CD14-positive monocyte (primary cell): ENCODE measurements around the gene NLGN1. TPM values are rescaled to one million over a fixed set of nuclear protein-coding genes. Genes with fewer than 3 reads are reported as not detected.
A peak's percentile ranks its signal among the peaks of the same experiment; 100 is the strongest.

Experiments
- DNase-seq, 3 donors: peaks; one replicate each; pipeline ENCODE4 v3.0.0-alpha.2; 2011 to 2022
- H2AFZ ChIP-seq: 2 replicates; pipeline ENCODE4 v1.6.0; 2012; ENCODE audit warnings: mild to moderate bottlenecking, low read depth, low read length, inconsistent platforms; ENCODE audit not compliant: insufficient read depth, poor library complexity, severe bottlenecking
- H3K27ac ChIP-seq, 2 donors: 1 replicate in 1 of 2; 2 replicates in 1 of 2; pipeline ENCODE4 v1.5.1; 2012 to 2013; ENCODE audit warnings: low read length in 2 of 2, control low read depth in 1 of 2, inconsistent platforms in 1 of 2, low read depth in 1 of 2, mild to moderate bottlenecking in 1 of 2
- H3K27me3 ChIP-seq, 2 donors: one replicate each; pipeline versions ENCODE4 v1.6.0 to v1.6.1; 2011 to 2013; ENCODE audit warnings: low read length in 2 of 2; ENCODE audit not compliant: control insufficient read depth in 2 of 2, insufficient read depth in 2 of 2
- H3K36me3 ChIP-seq, 2 donors: replicated peaks in 1 of 2; 1 replicate in 1 of 2; 2 replicates in 1 of 2; pipeline versions ENCODE4 v1.5.1 to v1.6.1; 2012 to 2013; ENCODE audit warnings: low read length in 2 of 2, control low read depth in 1 of 2, inconsistent platforms in 1 of 2, mild to moderate bottlenecking in 1 of 2; ENCODE audit not compliant: insufficient read depth in 2 of 2, control insufficient read depth in 1 of 2
- H3K4me1 ChIP-seq, 2 donors: 1 replicate in 1 of 2; 2 replicates in 1 of 2; pipeline versions ENCODE4 v1.5.1 to v1.6.1; 2012 to 2013; ENCODE audit warnings: low read length in 2 of 2, control low read depth in 1 of 2, inconsistent platforms in 1 of 2, mild to moderate bottlenecking in 1 of 2, moderate library complexity in 1 of 2; ENCODE audit not compliant: insufficient read depth in 2 of 2, control insufficient read depth in 1 of 2
- H3K4me2 ChIP-seq: replicated peaks from 2 replicates; pipeline ENCODE3; 2012; ENCODE audit warnings: low read length, moderate library complexity, mild to moderate bottlenecking; ENCODE audit not compliant: poor library complexity, severe bottlenecking; ENCODE audit errors: extremely low read depth
- H3K4me3 ChIP-seq, 3 experiments: fragments of 200-600 bp in 1 of 3; sonication (generic) in 1 of 3; replicated peaks in 1 of 3; 1 replicate in 2 of 3; 2 replicates in 1 of 3; pipeline ENCODE4 v1.5.1; 2011 to 2013; ENCODE audit warnings: low read length in 3 of 3, mild to moderate bottlenecking in 3 of 3, control low read depth in 2 of 3, low read depth in 2 of 3, inconsistent platforms in 1 of 3, moderate library complexity in 1 of 3
- H3K79me2 ChIP-seq: 2 replicates; pipeline ENCODE4 v1.6.0; 2012; ENCODE audit warnings: mild to moderate bottlenecking, control low read depth, inconsistent platforms, low read length, moderate library complexity; ENCODE audit not compliant: insufficient read depth
- H3K9ac ChIP-seq: 2 replicates; pipeline ENCODE4 v1.6.0; 2017; ENCODE audit warnings: low read length, mild to moderate bottlenecking; ENCODE audit not compliant: insufficient read depth, poor library complexity, severe bottlenecking
- H3K9me3 ChIP-seq, 2 donors: replicated peaks in 1 of 2; 1 replicate in 1 of 2; 2 replicates in 1 of 2; pipeline versions ENCODE4 v1.5.1 to v1.6.1; 2012 to 2013; ENCODE audit warnings: low read length in 2 of 2, control low read depth in 1 of 2; ENCODE audit not compliant: control insufficient read depth in 1 of 2, insufficient read depth in 1 of 2
- H4K20me1 ChIP-seq: 2 replicates; pipeline ENCODE4 v1.6.0; 2012; ENCODE audit warnings: mild to moderate bottlenecking, low read length, control low read depth, moderate library complexity; ENCODE audit not compliant: insufficient read depth
- H3K27ac Mint-ChIP-seq, 7 donors: one replicate each; pipeline ENCODE4 v1.8.0; 2020; ENCODE audit warnings: mild to moderate bottlenecking in 7 of 7, mixed read lengths in 7 of 7, moderate library complexity in 6 of 7, inconsistent platforms in 2 of 7
- H3K27me3 Mint-ChIP-seq, 3 donors: one replicate each; pipeline ENCODE4 v1.8.0; 2021 to 2022; ENCODE audit warnings: low read depth in 3 of 3, mild to moderate bottlenecking in 3 of 3, mixed read lengths in 3 of 3, moderate library complexity in 3 of 3, inconsistent platforms in 1 of 3
- H3K36me3 Mint-ChIP-seq, 2 donors: one replicate each; pipeline ENCODE4 v1.8.0; 2020; ENCODE audit warnings: mixed read lengths in 2 of 2, inconsistent platforms in 1 of 2, mild to moderate bottlenecking in 1 of 2
- H3K4me1 Mint-ChIP-seq: one replicate; pipeline ENCODE4 v1.8.0; 2020; ENCODE audit warnings: mild to moderate bottlenecking, mixed read lengths
- H3K4me3 Mint-ChIP-seq, 2 donors: one replicate each; pipeline ENCODE4 v1.8.0; 2020; ENCODE audit warnings: mild to moderate bottlenecking in 2 of 2, mixed read lengths in 2 of 2, moderate library complexity in 1 of 2
- H3K9me3 Mint-ChIP-seq, 7 donors: one replicate each; pipeline ENCODE4 v1.8.0; 2020 to 2022; ENCODE audit warnings: mixed read lengths in 7 of 7, mild to moderate bottlenecking in 6 of 7, moderate library complexity in 6 of 7, inconsistent platforms in 2 of 7
- CTCF ChIP-seq: fragments of 200-600 bp; IDR thresholded peaks from one replicate; pipeline ENCODE4 v1.8.0; 2022; ENCODE audit warnings: antibody characterized with exemption, mild to moderate bottlenecking
- WGBS: methylation state at CpG from one replicate; pipeline ENCODE4 v1.1.5; 2013; ENCODE audit warnings: missing lambda C conversion rate; ENCODE audit not compliant: insufficient coverage; 5-methylcytosine and 5-hydroxymethylcytosine counted together
- intact Hi-C, 2 donors: fragments of 100-400 bp; cut with micrococcal nuclease; formaldehyde crosslinking; loops; one replicate each; pipeline versions ENCODE4 v1.15.0 to v1.15.1; 2023
- polyA plus RNA-seq, 3 donors: library from polyadenylated mRNA; depleted of rRNA in 1 of 3; unstranded in 2 of 3; stranded (reverse) in 1 of 3; fragments of 300-500 nt in 2 of 3; fragments of >200 nt in 1 of 3; fragmentation: Illumina TruSeq in 2 of 3; gene quantifications; 1 replicate in 2 of 3; 2 replicates in 1 of 3; pipeline ENCODE4 v1.2.3, GENCODE V29; 2012 to 2021

Gene NLGN1
- polyA plus RNA-seq, 3 donors = not detected

GRCh38 chr3:173586166-173586565, 188.6 kb downstream of the NLGN1 start:
- peak overlapping the region in 1 of 2 donors; percentile 14 for H3K4me3 Mint-ChIP-seq
- Histone ChIP-seq H3K27me3 (peaks cover 19 to 39% of the 10 kb centered on the region in 2 donors), H3K4me2 (no peak overlapping the region), H2AFZ (no peak overlapping the region), H3K27ac (no peak overlapping the region), H4K20me1 (no peaks in the 10 kb centered on the region), H3K79me2 (no peaks in the 10 kb centered on the region), H3K36me3 (no peaks in the 10 kb centered on the region), H3K9ac (no peak overlapping the region), H3K4me1 (no peaks in the 10 kb centered on the region), H3K4me3 (no peak overlapping the region), H3K9me3 (peaks cover 0 to 8% of the 10 kb centered on the region in 2 donors)
- H3K27ac Mint-ChIP-seq = no peak overlapping the region
- peaks cover 19 to 37% (median 26%) of the 10 kb centered on the region in 3 donors for H3K27me3 Mint-ChIP-seq
- TF ChIP-seq CTCF = no peak
- DNase-seq = no peak
- no CpG with 5 or more reads among the region's 2 CpGs for WGBS
- no peaks in the 10 kb centered on the region for H3K36me3 Mint-ChIP-seq
- peaks cover 12% of the 10 kb centered on the region for H3K4me1 Mint-ChIP-seq
- intact Hi-C loops = no loop called here
- H3K9me3 Mint-ChIP-seq = peaks cover 0 to 7% (median 2%) of the 10 kb centered on the region in 7 donors

GRCh38 chr3:173587055-173587454, 189.5 kb downstream of the NLGN1 start:
- Mint-ChIP-seq H3K9me3 (peaks cover 0 to 7% (median 2%) of the 10 kb centered on the region in 7 donors), H3K4me3 (no peak overlapping the region), H3K36me3 (no peaks in the 10 kb centered on the region), H3K27me3 (peaks cover 19 to 37% (median 26%) of the 10 kb centered on the region in 3 donors), H3K4me1 (peaks cover 12% of the 10 kb centered on the region), H3K27ac (no peak overlapping the region)
- no peaks in the 10 kb centered on the region for H3K36me3 ChIP-seq
- no CpG with 5 or more reads among the region's 1 CpG for WGBS
- H3K27me3 ChIP-seq = peaks cover 19 to 39% of the 10 kb centered on the region in 2 donors
- no peak overlapping the region for H3K9ac ChIP-seq
- H4K20me1 ChIP-seq = no peaks in the 10 kb centered on the region
- H3K4me1 ChIP-seq = no peaks in the 10 kb centered on the region
- no peak overlapping the region for H3K27ac ChIP-seq
- H3K4me2 ChIP-seq = no peak overlapping the region
- no peak for TF ChIP-seq CTCF
- peaks cover 0 to 8% of the 10 kb centered on the region in 2 donors for H3K9me3 ChIP-seq
- no peaks in the 10 kb centered on the region for H3K79me2 ChIP-seq
- intact Hi-C loops = no loop called here
- no peak overlapping the region for H3K4me3 ChIP-seq
- DNase-seq = no peak
- no peak overlapping the region for H2AFZ ChIP-seq
